ENCODE measurements around the gene SCN4A.
"Not testable (repeated sequence)": the region's sequence is repeated elsewhere in the genome, so short reads cannot be mapped to it uniquely, and the experiment has no call there.

Gene SCN4A

DNA sequence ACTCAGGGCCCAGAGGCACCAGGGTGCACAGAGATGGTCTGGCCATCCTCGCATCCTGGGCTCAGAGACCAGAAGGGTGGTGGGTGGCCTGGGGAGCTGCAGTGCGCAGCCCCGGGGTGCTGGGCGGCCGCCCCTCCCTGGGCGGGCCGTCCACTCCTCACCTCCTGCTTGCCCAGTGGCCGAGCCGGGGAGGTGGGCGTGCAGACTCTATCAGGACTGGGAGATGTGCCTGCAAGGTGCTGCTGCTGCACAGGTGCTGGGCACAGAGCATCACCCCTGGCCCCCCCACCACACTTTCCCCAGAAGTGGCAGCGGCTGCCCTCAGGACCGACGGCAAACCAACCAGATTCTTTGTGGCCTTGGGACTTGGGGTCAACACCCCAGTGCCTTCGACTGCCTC is at the start of gene SCN4A:
Gene SCN4A, minus strand, starts transcription at position 123 of the 400 bp plus-strand sequence. Its CDS starts 77 bp downstream, at position 46.
- Histone ChIP-seq H3K4me3 (no peak within 1 kb of the TSS), H3K27ac (no peak within 1 kb of the TSS)

DNA sequence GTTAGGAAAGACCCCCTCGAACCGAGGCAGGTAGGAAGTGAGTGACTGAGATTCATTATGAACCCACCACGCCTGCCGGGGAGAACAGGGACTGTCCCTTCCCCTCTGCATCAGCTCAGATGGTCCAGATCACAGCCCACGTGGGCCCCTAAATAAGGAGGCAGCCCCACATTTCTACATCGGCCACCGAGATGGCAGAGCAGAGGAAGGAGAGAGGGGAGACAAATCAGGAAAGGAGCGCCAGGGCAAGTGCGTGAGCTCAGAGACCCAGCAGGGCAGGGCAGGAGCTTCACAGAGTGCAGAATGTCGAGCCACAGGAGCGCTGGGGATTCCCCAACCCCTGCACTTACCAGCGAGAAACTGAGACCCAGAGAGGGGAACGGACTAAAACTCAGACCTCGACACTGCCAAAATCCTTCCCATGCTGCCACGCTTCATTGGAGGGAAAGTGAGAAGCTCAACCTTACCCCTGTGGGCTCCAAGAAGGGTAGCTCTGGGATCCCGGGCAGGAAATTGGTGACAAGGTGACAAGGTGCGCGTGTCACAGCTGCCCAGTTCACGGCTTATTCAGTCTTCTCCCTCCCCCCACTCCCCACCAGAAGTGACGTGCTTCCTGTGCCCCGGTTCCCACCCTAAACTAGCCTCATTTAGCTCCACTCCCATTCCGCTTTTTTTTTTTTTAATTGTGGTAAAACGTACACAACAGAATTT is 47.5 kb upstream of the SCN4A start, which contains the start of gene ICAM2:
Gene ICAM2, minus strand, starts transcription at position 578 of the 711 bp plus-strand sequence. CDS start 13,942 bp downstream, outside the sequence.
- peak within 1 kb of the TSS in 20 of 21 experiments; percentile 25 to 93 (median 79) for H3K27ac ChIP-seq
- peak within 1 kb of the TSS; percentile 23 to 46 (median 39) for H3K4me3 ChIP-seq

DNA sequence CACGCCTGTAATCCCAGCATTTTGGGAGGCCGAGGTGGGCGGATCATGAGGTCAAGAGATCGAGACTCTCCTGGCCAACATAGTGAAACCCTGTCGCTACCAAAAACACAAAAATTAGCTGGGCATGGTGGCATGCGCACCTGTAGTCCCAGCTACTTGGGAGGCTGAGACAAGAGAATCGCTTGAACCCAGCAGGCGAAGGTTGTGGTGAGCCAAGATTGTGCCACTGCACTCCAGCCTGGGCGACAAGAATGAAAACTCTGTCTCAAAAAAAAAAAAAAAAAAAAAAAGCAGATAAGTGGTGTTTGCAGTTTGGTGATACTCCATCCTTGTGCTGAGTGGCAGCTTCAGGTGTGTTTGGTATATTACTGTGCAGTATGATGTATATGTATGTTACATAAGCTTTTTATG is 46.8 kb upstream of the SCN4A start:
- peak overlapping the region in 20 of 21 experiments; percentile 25 to 93 (median 79) for H3K27ac ChIP-seq
- peak overlapping the region; percentile 23 to 46 (median 39) for H3K4me3 ChIP-seq

GRCh38 chr17:64017381-64017980 is 44.8 kb upstream of the SCN4A start:
- Histone ChIP-seq H3K4me3 (no peak overlapping the region), H3K27ac (peak overlapping the region in 3 of 21 experiments; percentile 24 to 75 (median 38))

GRCh38 chr17:64016974-64017373 is 44.3 kb upstream of the SCN4A start:
- Histone ChIP-seq H3K4me3 (no peak overlapping the region), H3K27ac (peak overlapping the region in 14 of 21 experiments; percentile 5 to 79 (median 58))

DNA sequence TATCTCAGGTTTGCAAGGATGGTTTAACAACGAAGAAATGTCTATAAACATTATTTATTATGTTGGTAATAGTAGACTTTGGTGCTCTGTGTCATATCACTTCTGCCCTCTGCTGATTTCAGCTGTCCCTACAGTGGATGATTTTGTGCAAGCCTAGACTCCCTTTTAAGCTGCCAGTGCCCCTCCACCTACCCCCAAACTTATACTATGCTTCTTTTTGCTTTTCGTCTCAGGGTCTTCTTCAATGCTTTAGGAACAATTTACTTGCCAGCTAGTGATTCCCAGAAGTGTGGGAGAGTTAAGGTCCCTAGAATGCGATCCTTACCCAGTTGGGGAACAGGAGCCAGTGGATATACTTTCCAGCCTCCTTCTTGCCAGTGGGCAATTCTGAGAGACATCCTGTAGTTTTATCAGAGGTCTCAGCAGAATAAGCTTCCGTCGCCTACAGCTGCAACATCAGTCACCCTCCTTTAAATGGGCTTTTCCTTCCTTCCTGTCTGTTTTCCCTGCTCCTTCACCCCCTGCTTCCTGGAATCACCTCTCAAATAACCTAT is 43.6 kb upstream of the SCN4A start:
- H3K27ac ChIP-seq, result peak overlapping the region in 18 of 21 experiments; percentile 5 to 79 (median 52)
- H3K4me3 ChIP-seq, result no peak overlapping the region

- H3K4me3 ChIP-seq, result no peak overlapping the region
- H3K27ac ChIP-seq, result peak overlapping the region in 9 of 21 experiments; percentile 20 to 79 (median 71)
These were observed 42.7 kb upstream of the SCN4A start for GRCh38 chr17:64015447-64015846.

GRCh38 chr17:64009571-64010402 is 37.1 kb upstream of the SCN4A start:
- Histone ChIP-seq H3K4me3 (no peak overlapping the region), H3K27ac (peak overlapping the region in 2 of 21 experiments; percentile 29 to 35)

GRCh38 chr17:64008830-64009229 is 36.1 kb upstream of the SCN4A start:
- peak overlapping the region in 6 of 21 experiments; percentile 4 to 30 (median 7) for H3K27ac ChIP-seq
- H3K4me3 ChIP-seq, result no peak overlapping the region

DNA sequence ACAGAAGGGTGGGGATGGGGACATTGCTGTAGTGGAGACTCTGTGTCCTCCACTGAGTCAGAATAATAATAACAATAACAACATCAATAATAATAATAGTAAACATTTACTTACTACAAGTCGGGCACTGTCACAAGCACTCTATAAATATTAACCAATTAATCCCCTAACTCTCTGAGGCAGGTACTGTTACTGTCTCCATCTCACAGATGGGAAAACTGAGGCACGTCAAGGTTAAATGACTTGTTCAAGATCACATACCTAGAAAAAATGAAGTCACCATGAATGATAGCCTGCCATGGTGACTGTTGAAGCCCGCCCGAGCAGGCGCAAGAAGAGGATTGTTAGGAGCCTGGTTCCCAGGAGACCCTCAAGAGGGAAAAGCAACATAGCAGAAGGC is 35.6 kb upstream of the SCN4A start:
- peak overlapping the region in 7 of 21 experiments; percentile 4 to 30 (median 8) for H3K27ac ChIP-seq
- H3K4me3 ChIP-seq, result no peak overlapping the region

GRCh38 chr17:64007838-64008282 is 35.1 kb upstream of the SCN4A start:
- Histone ChIP-seq H3K27ac (peak overlapping the region in 7 of 21 experiments; percentile 5 to 38 (median 14)), H3K4me3 (no peak overlapping the region)

GRCh38 chr17:64007089-64007837 is 34.5 kb upstream of the SCN4A start:
- peak overlapping the region in 7 of 21 experiments; percentile 5 to 38 (median 17) for H3K27ac ChIP-seq
- not testable (repeated sequence) for H3K4me3 ChIP-seq

DNA sequence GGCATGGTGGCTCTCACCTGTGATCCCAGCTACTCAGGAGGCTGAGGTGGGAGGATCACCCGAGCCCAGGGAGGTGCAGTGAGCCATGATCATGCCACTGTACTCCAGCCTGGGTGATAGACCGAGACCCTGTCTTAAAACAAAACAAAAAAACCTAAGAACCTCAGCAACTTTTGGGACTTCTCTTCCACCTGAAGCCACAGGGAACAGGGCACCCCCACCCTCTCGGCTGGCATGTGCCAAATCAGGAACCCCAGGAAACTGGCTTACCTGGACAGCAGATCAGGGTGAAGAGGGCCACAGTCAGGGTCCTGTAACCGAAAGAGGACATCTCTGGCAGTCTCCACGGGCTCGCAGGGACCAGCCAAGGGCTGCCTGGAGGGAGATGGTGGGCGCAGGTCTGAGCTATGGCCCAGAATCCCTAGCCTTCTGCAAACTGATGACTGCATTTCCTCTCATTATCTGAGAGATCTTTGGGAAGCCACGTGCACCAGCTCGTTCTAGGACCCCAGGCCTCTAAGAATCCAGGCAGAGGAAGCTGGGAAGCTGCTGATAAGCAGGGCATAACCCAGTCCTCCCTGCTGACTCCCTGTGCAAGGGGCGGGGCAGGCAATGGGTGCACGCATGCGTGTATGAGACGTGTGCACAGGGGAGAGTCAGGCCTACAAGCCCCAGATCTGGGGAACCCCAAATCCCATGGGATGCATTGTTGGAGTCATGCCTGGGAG is 33.8 kb upstream of the SCN4A start:
- Histone ChIP-seq H3K27ac (peak overlapping the region in 9 of 21 experiments; percentile 3 to 62 (median 26)), H3K4me3 (no peak overlapping the region)

DNA sequence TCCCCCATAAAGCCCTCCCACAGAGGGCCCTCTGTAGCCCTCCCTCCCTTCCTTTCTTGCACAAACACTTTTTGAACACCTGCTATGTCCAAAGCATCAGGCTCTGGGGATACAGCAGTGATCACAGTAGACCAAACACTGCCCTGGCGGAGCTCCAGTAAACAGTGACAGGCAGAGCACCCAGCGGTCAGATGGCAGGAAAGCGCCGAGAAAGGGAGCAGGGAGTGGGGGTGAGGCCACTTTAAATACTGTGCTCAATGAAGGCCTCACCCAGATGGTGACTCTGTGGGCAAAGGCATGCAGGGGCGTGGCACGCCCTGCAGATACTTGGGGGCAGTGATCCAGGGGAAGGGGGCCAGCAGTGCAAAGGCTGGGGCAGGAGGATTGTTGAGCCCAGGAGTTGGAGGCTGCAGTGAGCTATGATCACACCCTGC is 33.0 kb upstream of the SCN4A start:
- Histone ChIP-seq H3K27ac (peak overlapping the region in 4 of 21 experiments; percentile 23 to 62 (median 52)), H3K4me3 (no peak overlapping the region)

- H3K27ac ChIP-seq, result peak overlapping the region in 3 of 21 experiments; percentile 16 to 62 (median 49)
- no peak overlapping the region for H3K4me3 ChIP-seq
These were observed 32.4 kb upstream of the SCN4A start for GRCh38 chr17:64004903-64005733.

DNA sequence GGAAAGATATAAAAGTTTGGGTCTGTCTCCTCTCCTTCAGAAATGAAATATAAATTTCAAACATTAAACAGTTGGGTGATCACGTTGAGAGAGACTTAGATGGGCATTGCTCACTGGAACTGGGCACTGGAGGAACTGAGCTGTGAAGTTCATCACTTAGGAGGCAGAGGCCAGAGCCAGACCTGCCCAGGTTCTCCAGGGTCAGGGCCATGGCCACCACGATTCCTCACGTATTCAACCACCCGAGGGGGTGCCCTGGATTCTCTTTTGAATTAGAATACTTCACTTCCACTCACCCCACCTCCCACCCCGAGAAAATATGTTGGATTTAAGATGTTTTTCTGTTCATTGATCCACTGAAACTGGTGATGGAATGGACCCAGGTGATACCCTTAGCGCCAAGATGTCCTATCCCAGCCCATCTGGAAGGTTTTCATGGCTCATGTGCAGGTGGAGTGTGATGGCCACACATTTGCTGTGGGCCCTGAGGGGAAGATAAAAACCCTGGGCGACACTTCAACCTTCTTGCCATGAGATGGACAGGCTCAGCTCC is 31.6 kb upstream of the SCN4A start:
- Histone ChIP-seq H3K27ac (no peak overlapping the region), H3K4me3 (no peak overlapping the region)
